Measurements from ENCODE around the gene KIAA0513. TPM values are rescaled to one million over a fixed set of nuclear protein-coding genes. Genes with fewer than 3 reads are reported as not detected.
A peak's percentile ranks its signal among the peaks of the same experiment; 100 is the strongest.

Gene KIAA0513
- total RNA-seq, 1 donor from 2014 or later: 0.62 TPM

DNA sequence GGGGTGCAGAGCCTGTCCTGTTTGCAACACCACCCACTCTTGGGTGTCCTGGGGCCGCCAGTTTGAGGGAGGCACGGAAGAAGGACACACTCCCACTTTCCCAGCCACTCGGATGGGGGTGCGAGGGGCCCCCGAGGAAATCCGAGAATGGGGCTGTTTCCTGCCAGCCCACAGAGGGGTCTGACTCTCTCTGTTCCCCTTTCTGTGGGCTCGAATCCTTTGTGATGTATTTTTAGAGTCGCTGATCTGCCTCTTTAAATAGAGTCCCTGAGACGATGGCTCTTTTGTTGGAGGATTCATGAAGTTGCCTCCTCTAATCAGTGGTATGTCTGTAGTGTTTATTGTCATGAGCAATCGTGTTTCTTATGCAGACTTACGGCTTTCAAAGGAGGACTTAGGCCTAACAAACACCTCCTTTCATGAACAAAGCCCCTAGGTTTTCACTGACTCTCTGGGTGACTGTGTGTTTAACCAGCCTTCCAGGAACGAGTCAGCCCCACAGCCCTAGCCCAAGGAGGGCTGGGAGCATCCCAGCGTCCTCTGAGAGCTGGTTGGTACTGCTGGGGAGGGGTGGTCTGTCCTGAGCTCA is 55.5 kb downstream of the KIAA0513 start:
- Mint-ChIP-seq H3K4me1 (peaks cover 27% of the 10 kb centered on the region), H3K9me3 (no peaks in the 10 kb centered on the region), H3K36me3 (ENCODE audit: low read depth) (no peaks in the 10 kb centered on the region), H3K4me3 (peak overlapping the region; percentile 41), H3K27ac (no peak overlapping the region), H3K27me3 (peaks cover 19% of the 10 kb centered on the region)
- intact Hi-C loops (cut with micrococcal nuclease): loop anchor here (2.0 kb wide), 1 partner anchor 26 kb away; no protein-coding TSS in a partner anchor
- ATAC-seq (ENCODE audit: low read depth) (no peak), DNase-seq (no peak)
- ChIA-PET POLR2A (no interaction called here), CTCF (no interaction called here)
- TF ChIP-seq, protein P1, sequence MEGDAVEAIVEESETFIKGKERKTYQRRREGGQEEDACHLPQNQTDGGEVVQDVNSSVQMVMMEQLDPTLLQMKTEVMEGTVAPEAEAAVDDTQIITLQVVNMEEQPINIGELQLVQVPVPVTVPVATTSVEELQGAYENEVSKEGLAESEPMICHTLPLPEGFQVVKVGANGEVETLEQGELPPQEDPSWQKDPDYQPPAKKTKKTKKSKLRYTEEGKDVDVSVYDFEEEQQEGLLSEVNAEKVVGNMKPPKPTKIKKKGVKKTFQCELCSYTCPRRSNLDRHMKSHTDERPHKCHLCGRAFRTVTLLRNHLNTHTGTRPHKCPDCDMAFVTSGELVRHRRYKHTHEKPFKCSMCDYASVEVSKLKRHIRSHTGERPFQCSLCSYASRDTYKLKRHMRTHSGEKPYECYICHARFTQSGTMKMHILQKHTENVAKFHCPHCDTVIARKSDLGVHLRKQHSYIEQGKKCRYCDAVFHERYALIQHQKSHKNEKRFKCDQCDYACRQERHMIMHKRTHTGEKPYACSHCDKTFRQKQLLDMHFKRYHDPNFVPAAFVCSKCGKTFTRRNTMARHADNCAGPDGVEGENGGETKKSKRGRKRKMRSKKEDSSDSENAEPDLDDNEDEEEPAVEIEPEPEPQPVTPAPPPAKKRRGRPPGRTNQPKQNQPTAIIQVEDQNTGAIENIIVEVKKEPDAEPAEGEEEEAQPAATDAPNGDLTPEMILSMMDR (IDR thresholded peaks at IDR 0.05): no peak

DNA sequence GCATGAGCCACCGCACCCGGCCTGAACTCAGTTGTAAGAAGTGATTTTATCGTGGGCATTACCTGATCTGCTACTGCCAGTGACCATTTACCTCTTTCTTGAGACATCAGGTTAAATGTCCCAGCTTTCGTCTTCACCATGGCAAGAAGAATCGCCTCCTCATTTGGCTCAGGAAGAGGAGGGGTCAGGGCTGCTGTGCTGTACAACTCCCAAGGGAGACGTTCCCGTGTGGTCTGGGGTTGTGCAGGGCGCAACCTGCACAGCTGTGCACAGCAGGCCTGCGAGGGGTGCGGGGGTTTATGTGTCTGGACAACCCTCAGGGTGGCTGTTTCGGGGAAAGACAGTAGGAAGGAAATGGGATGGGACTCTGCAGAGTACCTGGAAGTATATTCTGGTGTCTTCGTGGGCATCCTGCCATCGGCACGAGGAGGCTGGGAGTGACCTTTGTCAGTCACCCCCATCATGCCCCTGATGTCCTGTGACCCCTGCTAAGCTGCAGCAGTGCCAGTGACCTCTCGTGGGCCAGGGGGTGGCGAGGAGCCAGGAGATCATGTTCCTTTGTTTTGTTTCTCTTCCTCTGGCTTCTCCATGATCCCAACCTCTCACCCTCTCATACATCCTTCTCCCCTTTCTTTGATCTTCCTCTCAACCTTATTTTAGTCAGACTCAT is 57.4 kb downstream of the KIAA0513 start:
- ChIA-PET POLR2A (no interaction called here), CTCF (no interaction called here)
- DNase-seq (no peak), ATAC-seq (ENCODE audit: low read depth) (no peak)
- TF ChIP-seq, protein P1 (IDR thresholded peaks at IDR 0.05): no peak
- H3K4me1 Mint-ChIP-seq: peaks cover 27% of the 10 kb centered on the region
- H3K27ac Mint-ChIP-seq: no peak overlapping the region
- no peak overlapping the region for H3K4me3 Mint-ChIP-seq
- no peaks in the 10 kb centered on the region for H3K9me3 Mint-ChIP-seq
- no peaks in the 10 kb centered on the region for H3K36me3 Mint-ChIP-seq (ENCODE audit: low read depth)
- peaks cover 20% of the 10 kb centered on the region for H3K27me3 Mint-ChIP-seq
- intact Hi-C loops (cut with micrococcal nuclease): loop anchor here (5.0 kb wide), 5 partner anchors 58 to 463 kb away; partner anchors contain the start of genes KIAA0513 and ZDHHC7

DNA sequence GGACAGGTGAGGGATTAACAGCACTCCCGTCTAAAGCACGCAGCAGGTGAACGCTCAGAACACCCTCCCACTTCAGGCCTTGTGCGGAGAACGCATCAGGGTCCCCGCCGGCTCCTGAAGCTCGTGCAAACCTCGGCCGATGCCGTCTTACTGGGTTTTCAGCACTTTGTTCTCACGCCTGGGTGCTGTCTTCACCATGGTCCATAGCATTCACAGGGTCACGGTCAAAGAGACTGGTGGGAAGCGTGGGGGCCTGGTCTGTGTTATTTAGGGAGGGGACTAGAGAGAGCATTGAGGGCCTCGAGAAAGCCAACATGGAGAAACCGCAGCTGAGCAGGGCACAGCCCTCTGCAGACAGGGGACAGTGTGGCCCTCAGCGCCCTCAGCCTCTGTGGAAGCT is 58.1 kb downstream of the KIAA0513 start:
- ChIA-PET POLR2A (no interaction called here), CTCF (interaction anchor here (1.2 to 1.8 kb wide), 2 partner anchors 103 to 113 kb away, joined by 3 to 8 read pairs; no protein-coding TSS in a partner anchor)
- DNase-seq (no peak), ATAC-seq (ENCODE audit: low read depth) (no peak)
- Mint-ChIP-seq H3K4me3 (no peak overlapping the region), H3K9me3 (no peaks in the 10 kb centered on the region), H3K27me3 (peaks cover 20% of the 10 kb centered on the region), H3K27ac (no peak overlapping the region), H3K36me3 (ENCODE audit: low read depth) (no peaks in the 10 kb centered on the region), H3K4me1 (peaks cover 27% of the 10 kb centered on the region)
- intact Hi-C loops (cut with micrococcal nuclease): loop anchor here (1.0 to 5.0 kb wide), 6 partner anchors 58 to 463 kb away; partner anchors contain the start of genes KIAA0513 and ZDHHC7
- TF ChIP-seq, protein P1 (IDR thresholded peaks at IDR 0.05): no peak

DNA sequence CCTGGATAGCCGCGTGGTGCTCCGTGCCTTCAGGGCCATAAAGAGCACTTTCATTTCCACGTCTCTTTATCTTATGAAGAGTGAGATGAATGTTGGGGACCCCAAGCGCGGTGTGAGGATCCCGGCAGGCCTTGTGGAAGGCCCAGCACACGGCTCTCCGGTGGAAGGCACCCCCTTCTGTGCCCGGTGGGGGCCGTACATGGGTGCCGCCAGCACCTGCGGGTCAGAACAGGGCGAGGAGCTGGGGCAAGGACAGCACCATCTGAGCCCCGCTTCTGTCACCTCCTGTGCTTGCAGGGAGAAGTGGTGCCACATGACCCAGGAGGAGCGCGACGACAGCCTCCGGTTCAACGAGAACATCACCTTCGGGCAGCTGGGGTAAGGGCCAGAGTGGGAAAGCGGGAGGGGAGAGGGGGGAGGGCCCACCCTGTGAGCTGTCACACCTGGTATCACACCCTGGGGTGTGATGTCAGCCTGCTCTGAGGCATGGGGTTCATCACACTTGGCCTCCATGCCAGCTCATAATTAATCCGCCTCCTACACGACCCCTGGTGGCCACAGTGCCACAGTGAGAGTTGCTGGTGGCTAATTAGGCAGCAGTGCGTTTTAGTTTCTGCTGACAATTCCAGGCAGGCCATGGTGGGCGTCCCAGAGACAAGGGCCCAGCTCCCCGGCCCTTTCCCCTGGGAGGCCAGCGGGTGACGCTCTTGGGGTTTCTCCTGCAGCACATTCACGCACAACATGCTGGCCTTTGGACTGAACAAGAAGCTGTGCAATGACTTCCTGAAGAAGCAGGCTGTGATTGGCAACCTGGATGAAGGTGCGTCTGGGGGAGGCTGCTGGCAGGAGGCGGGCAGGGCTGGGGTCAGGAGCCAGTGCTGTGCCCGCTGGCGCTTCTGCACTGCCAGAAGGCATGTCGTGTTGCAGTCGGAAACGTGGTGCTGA is 59.0 kb downstream of the KIAA0513 start:
- Mint-ChIP-seq H3K27me3 (peaks cover 17% of the 10 kb centered on the region), H3K36me3 (ENCODE audit: low read depth) (no peaks in the 10 kb centered on the region), H3K9me3 (no peaks in the 10 kb centered on the region), H3K4me3 (no peak overlapping the region), H3K27ac (no peak overlapping the region), H3K4me1 (peaks cover 27% of the 10 kb centered on the region)
- ATAC-seq (ENCODE audit: low read depth) (peak; percentile 83), DNase-seq (peak; percentile 54)
- POLR2A ChIA-PET: interaction anchor here (0.6 kb wide), 1 partner anchor 76 kb away, joined by 3 read pairs; the partner anchor contains the start of gene ZDHHC7
- TF ChIP-seq, protein P1 (IDR thresholded peaks at IDR 0.05): no peak
- CTCF ChIA-PET: interaction anchor here (0.6 to 1.8 kb wide), 17 partner anchors 18 to 321 kb away, joined by 3 to 10 read pairs (median 3); partner anchors contain the start of gene CIBAR2
- intact Hi-C loops (cut with micrococcal nuclease): loop anchor here (1.0 to 5.0 kb wide), 6 partner anchors 59 to 464 kb away; partner anchors contain the start of genes KIAA0513 and ZDHHC7
